ENCODE results near the gene TMEM200A.

Gene TMEM200A

DNA sequence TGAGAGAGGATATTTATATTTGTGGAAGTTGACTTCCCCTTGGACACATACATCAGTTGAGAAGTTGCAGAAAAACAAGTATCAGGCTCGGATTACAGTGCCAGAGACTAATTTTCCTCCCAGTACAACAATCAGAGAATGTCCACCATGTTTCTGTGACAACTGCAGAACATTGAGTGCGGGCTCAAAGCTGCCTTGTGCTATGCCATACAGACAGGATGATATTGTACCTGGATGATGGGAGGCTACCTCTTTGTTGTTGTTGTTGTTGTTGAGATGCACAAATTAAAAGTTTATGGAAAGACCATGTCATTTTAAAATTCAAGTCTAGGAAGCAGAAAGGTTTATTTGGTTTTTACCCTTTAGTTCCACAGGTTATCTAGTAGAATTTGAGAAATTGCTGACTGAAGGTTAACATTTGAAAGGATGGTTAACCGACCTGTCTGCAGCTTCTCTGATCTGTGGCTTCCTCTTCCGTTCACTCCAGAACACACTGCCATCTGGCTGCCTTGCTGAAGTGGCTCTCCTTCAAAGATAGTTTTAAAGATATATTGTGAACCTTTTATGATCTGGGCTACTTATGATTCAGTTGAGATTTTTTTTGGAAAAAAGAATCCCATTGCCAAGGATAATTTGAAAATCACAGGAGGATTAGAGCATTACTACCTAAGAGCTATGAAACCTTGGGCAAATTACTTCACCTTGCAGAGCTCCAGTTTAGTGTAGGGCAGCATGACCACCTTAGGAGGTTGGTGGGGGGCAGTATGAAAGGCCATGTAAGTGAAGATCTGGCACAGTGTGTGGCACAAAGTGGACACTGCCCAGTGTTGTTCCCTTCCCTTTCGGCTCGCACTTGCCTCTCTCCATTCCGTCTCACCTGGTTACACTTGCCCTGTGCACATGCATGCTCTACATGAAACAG is 15.9 kb downstream of the TMEM200A start:
- Histone ChIP-seq H2BK120ac (ENCODE audit: insufficient read depth, low read length, poor library complexity) (no peak overlapping the region), H2AK5ac (ENCODE audit: low read length) (no peak overlapping the region), H3K27me3 (ENCODE audit: insufficient read depth, low read length) (no peaks in the 10 kb centered on the region), H2AFZ (ENCODE audit: insufficient read depth, low read length, poor library complexity) (no peak overlapping the region), H3K79me2 (ENCODE audit: control insufficient read depth, insufficient read depth, low read length, poor library complexity) (no peaks in the 10 kb centered on the region), H3K4me1 (ENCODE audit: control insufficient read depth in 1 of 2, insufficient read depth in 2 of 2, low read length in 2 of 2) (no peaks in the 10 kb centered on the region), H3K9me3 (ENCODE audit: insufficient read depth, low read depth, low read length) (peaks cover 2% of the 10 kb centered on the region), H4K8ac (ENCODE audit: low read depth, low read length) (no peak overlapping the region), H3K23ac (ENCODE audit: low read length) (no peak overlapping the region), H3K4me3 (ENCODE audit: low read depth, low read length) (no peak overlapping the region), H3K18ac (ENCODE audit: low read length) (no peak overlapping the region), H4K91ac (ENCODE audit: low read depth, low read length) (no peak overlapping the region), H3K36me3 (ENCODE audit: control insufficient read depth in 1 of 2, insufficient read depth in 2 of 2, low read length in 2 of 2) (no peaks in the 10 kb centered on the region), H2BK5ac (ENCODE audit: low read depth, low read length, poor library complexity) (no peak overlapping the region), H3K4ac (ENCODE audit: low read depth, low read length) (no peak overlapping the region), H3K4me2 (ENCODE audit: low read length) (no peak overlapping the region), H3K9ac (ENCODE audit: low read length) (no peak overlapping the region), H3K27ac (ENCODE audit: low read depth, low read length) (no peak overlapping the region), H3K79me1 (ENCODE audit: low read length) (no peaks in the 10 kb centered on the region), H3K14ac (ENCODE audit: low read length) (no peak overlapping the region), H4K12ac (ENCODE audit: low read depth, low read length) (no peak overlapping the region), H2BK12ac (ENCODE audit: low read length) (no peak overlapping the region)
- no CpG with 5 or more reads among the region's 7 CpGs for WGBS (ENCODE audit: extremely low coverage, insufficient coverage, insufficient read length)
- DNase-seq, result no peak

DNA sequence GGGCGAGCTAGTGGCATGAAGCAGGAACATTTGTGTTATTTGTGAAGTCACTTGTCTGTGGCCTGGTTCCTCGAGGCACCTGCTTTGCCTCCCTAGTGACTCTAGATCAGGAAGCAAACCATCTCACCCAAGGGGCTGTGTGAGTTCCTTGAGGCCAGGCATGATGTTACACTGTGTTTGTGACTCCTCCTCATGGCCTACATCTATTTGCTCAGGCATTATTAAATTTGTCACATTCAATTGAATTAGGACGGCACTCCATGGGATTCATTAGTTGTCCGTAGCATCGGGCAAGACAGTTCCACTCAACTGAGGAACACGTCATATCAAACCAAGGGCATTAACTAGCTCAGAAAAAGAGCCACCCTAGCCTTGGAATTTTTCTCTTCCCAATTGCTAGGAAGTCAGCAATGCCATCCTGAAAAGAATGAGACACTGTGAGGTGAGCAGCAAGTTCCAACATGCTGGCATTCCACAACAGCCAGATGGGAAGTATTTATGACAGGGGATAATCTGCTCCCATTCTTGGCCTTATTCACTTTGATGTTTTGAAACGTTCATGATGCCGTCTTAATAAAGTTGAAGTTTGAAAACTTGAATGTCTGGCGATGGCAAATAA is 17.2 kb downstream of the TMEM200A start:
- Histone ChIP-seq H3K23ac (ENCODE audit: low read length) (no peak overlapping the region), H3K79me2 (ENCODE audit: control insufficient read depth, insufficient read depth, low read length, poor library complexity) (no peaks in the 10 kb centered on the region), H3K4me1 (ENCODE audit: control insufficient read depth in 1 of 2, insufficient read depth in 2 of 2, low read length in 2 of 2) (no peaks in the 10 kb centered on the region), H3K4ac (ENCODE audit: low read depth, low read length) (no peak overlapping the region), H2BK120ac (ENCODE audit: insufficient read depth, low read length, poor library complexity) (no peak overlapping the region), H2AK5ac (ENCODE audit: low read length) (no peak overlapping the region), H3K79me1 (ENCODE audit: low read length) (no peaks in the 10 kb centered on the region), H3K36me3 (ENCODE audit: control insufficient read depth in 1 of 2, insufficient read depth in 2 of 2, low read length in 2 of 2) (no peaks in the 10 kb centered on the region), H2BK5ac (ENCODE audit: low read depth, low read length, poor library complexity) (no peak overlapping the region), H3K4me3 (ENCODE audit: low read depth, low read length) (no peak overlapping the region), H4K91ac (ENCODE audit: low read depth, low read length) (no peak overlapping the region), H2BK12ac (ENCODE audit: low read length) (no peak overlapping the region), H4K12ac (ENCODE audit: low read depth, low read length) (no peak overlapping the region), H3K9me3 (ENCODE audit: insufficient read depth, low read depth, low read length) (peaks cover 2% of the 10 kb centered on the region), H3K27ac (ENCODE audit: low read depth, low read length) (no peak overlapping the region), H3K14ac (ENCODE audit: low read length) (no peak overlapping the region), H3K4me2 (ENCODE audit: low read length) (no peak overlapping the region), H4K8ac (ENCODE audit: low read depth, low read length) (no peak overlapping the region), H3K27me3 (ENCODE audit: insufficient read depth, low read length) (no peaks in the 10 kb centered on the region), H3K9ac (ENCODE audit: low read length) (no peak overlapping the region), H2AFZ (ENCODE audit: insufficient read depth, low read length, poor library complexity) (no peak overlapping the region), H3K18ac (ENCODE audit: low read length) (no peak overlapping the region)
- DNase-seq, result peak in 1 of 2 donors; percentile 10
- WGBS (ENCODE audit: extremely low coverage, insufficient coverage, insufficient read length), result no CpG with 5 or more reads among the region's 9 CpGs

DNA sequence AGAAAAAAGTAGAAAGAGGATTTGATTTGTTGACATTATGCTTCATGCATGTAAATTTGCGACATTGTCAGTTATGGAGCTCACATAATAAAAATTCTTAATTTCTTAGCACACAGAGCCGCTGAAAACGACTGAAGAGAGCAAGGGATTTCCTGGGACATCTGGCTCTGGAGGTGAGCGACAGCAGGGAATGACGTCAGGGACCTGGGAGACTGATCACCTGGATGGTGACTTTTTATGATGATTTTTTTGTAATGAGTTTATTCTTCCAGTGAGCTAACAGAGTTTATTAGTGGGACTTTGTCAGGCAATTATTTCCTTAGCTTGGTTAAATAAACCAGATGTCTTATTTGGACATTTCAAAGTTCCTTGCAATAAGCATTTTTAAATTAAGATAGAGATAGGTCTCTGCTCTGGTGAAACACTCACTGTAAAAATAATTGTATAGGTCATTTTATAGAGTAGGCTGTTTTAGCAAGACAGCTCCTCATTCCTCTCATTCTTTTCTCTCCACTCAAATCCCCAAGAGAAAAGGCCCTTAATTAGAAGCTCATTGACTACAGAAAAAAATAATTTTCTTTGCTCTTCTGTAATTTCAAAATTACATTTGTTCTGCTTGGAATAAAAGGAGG is 19.4 kb downstream of the TMEM200A start:
- no peak overlapping the region for H2BK12ac ChIP-seq (ENCODE audit: low read length)
- H2BK120ac ChIP-seq (ENCODE audit: insufficient read depth, low read length, poor library complexity), result no peak overlapping the region
- no peak overlapping the region for H3K4me3 ChIP-seq (ENCODE audit: low read depth, low read length)
- no peaks in the 10 kb centered on the region for H3K79me2 ChIP-seq (ENCODE audit: control insufficient read depth, insufficient read depth, low read length, poor library complexity)
- no peak overlapping the region for H2AFZ ChIP-seq (ENCODE audit: insufficient read depth, low read length, poor library complexity)
- DNase-seq, result no peak
- H4K12ac ChIP-seq (ENCODE audit: low read depth, low read length), result no peak overlapping the region
- no peaks in the 10 kb centered on the region for H3K4me1 ChIP-seq (ENCODE audit: control insufficient read depth in 1 of 2, insufficient read depth in 2 of 2, low read length in 2 of 2)
- no peaks in the 10 kb centered on the region for H3K27me3 ChIP-seq (ENCODE audit: insufficient read depth, low read length)
- no peak overlapping the region for H3K14ac ChIP-seq (ENCODE audit: low read length)
- no peak overlapping the region for H3K4me2 ChIP-seq (ENCODE audit: low read length)
- no peak overlapping the region for H3K18ac ChIP-seq (ENCODE audit: low read length)
- H4K8ac ChIP-seq (ENCODE audit: low read depth, low read length), result no peak overlapping the region
- no peak overlapping the region for H2BK5ac ChIP-seq (ENCODE audit: low read depth, low read length, poor library complexity)
- H3K36me3 ChIP-seq (ENCODE audit: control insufficient read depth in 1 of 2, insufficient read depth in 2 of 2, low read length in 2 of 2), result no peaks in the 10 kb centered on the region
- no CpG with 5 or more reads among the region's 5 CpGs for WGBS (ENCODE audit: extremely low coverage, insufficient coverage, insufficient read length)
- no peak overlapping the region for H3K4ac ChIP-seq (ENCODE audit: low read depth, low read length)
- H3K27ac ChIP-seq (ENCODE audit: low read depth, low read length), result no peak overlapping the region
- H2AK5ac ChIP-seq (ENCODE audit: low read length), result no peak overlapping the region
- H3K23ac ChIP-seq (ENCODE audit: low read length), result no peak overlapping the region
- H3K79me1 ChIP-seq (ENCODE audit: low read length), result no peaks in the 10 kb centered on the region
- H3K9me3 ChIP-seq (ENCODE audit: insufficient read depth, low read depth, low read length), result peaks cover 2% of the 10 kb centered on the region
- H3K9ac ChIP-seq (ENCODE audit: low read length), result no peak overlapping the region
- H4K91ac ChIP-seq (ENCODE audit: low read depth, low read length), result no peak overlapping the region

DNA sequence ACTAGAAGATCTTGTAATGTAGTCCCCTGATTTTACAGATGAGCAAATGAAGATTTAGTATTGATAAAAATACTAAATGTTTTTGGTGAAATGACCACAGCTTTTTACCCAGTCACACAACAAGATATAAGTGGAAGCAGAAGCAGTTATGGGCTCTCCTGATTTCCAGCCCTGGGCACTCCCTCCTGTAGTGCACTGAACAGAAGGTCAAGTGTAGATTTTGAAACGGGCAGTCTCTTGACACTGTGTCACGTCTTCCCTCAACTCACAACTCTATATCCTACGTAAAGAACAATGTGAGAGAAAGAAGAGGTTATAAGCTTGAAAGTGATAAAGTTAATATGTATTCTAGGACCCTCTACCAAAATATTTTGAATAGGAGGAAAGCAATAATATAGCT is 23.3 kb downstream of the TMEM200A start:
- no peak for DNase-seq
- H3K79me1 ChIP-seq (ENCODE audit: low read length), result no peaks in the 10 kb centered on the region
- no peak overlapping the region for H2BK5ac ChIP-seq (ENCODE audit: low read depth, low read length, poor library complexity)
- no peak overlapping the region for H3K4ac ChIP-seq (ENCODE audit: low read depth, low read length)
- no CpG with 5 or more reads among the region's 3 CpGs for WGBS (ENCODE audit: extremely low coverage, insufficient coverage, insufficient read length)
- no peak overlapping the region for H4K91ac ChIP-seq (ENCODE audit: low read depth, low read length)
- H2BK12ac ChIP-seq (ENCODE audit: low read length), result no peak overlapping the region
- H3K14ac ChIP-seq (ENCODE audit: low read length), result no peak overlapping the region
- H2BK120ac ChIP-seq (ENCODE audit: insufficient read depth, low read length, poor library complexity), result no peak overlapping the region
- H3K79me2 ChIP-seq (ENCODE audit: control insufficient read depth, insufficient read depth, low read length, poor library complexity), result no peaks in the 10 kb centered on the region
- H3K9ac ChIP-seq (ENCODE audit: low read length), result no peak overlapping the region
- no peaks in the 10 kb centered on the region for H3K4me1 ChIP-seq (ENCODE audit: control insufficient read depth in 1 of 2, insufficient read depth in 2 of 2, low read length in 2 of 2)
- no peak overlapping the region for H3K18ac ChIP-seq (ENCODE audit: low read length)
- no peak overlapping the region for H2AK5ac ChIP-seq (ENCODE audit: low read length)
- no peak overlapping the region for H4K8ac ChIP-seq (ENCODE audit: low read depth, low read length)
- no peak overlapping the region for H2AFZ ChIP-seq (ENCODE audit: insufficient read depth, low read length, poor library complexity)
- H3K4me3 ChIP-seq (ENCODE audit: low read depth, low read length), result no peak overlapping the region
- H3K9me3 ChIP-seq (ENCODE audit: insufficient read depth, low read depth, low read length), result no peaks in the 10 kb centered on the region
- H3K23ac ChIP-seq (ENCODE audit: low read length), result no peak overlapping the region
- no peak overlapping the region for H3K27ac ChIP-seq (ENCODE audit: low read depth, low read length)
- no peaks in the 10 kb centered on the region for H3K36me3 ChIP-seq (ENCODE audit: control insufficient read depth in 1 of 2, insufficient read depth in 2 of 2, low read length in 2 of 2)
- no peaks in the 10 kb centered on the region for H3K27me3 ChIP-seq (ENCODE audit: insufficient read depth, low read length)
- no peak overlapping the region for H4K12ac ChIP-seq (ENCODE audit: low read depth, low read length)
- no peak overlapping the region for H3K4me2 ChIP-seq (ENCODE audit: low read length)
